ENCODE results near the gene RANBP1. TPM values are rescaled to one million over a fixed set of nuclear protein-coding genes. Genes with fewer than 3 reads are reported as not detected.

RANBP1 gene
- total and polyA plus RNA-seq, 2 of the 13 experiments (the other 11 are each of a cell fraction or from before 2014, with no cell fraction given), result 181 to 492 TPM

GRCh38 chr22:20101638-20102037, 14.3 kb upstream of the RANBP1 start:
- no peak; the same call in 2 of the 3 replicates for ATAC-seq

More at GRCh38 chr22:20101638-20102037, 14.3 kb upstream of the RANBP1 start:
- WGBS (ENCODE audit: low lambda C conversion rate), result 85% methylated on average over 8 of the region's 8 CpGs
- DNase-seq (ENCODE audit: low spot score), result no peak
- Histone ChIP-seq H3K79me2 (ENCODE audit: insufficient read depth, low read length) (peaks cover 18% of the 10 kb centered on the region), H3K9ac (ENCODE audit: insufficient read depth, low read depth, low read length) (no peak overlapping the region), H3K9me3 (ENCODE audit: low read length) (no peaks in the 10 kb centered on the region), H3K27ac (ENCODE audit: extremely low read length, insufficient read depth, low read length) (no peak overlapping the region), H4K20me1 (ENCODE audit: insufficient read depth, low read length) (no peaks in the 10 kb centered on the region), H3K4me3 (replicated peaks in 1 of 3; ENCODE audit: insufficient read depth in 1 of 3, low read depth in 2 of 3, low read length in 3 of 3) (no peak overlapping the region), H3K4me1 (ENCODE audit: insufficient read depth, low read length) (peaks cover 8% of the 10 kb centered on the region; the same call in 1 of the 2 replicates), H2AFZ (ENCODE audit: low read length) (no peak overlapping the region), H3K4me2 (ENCODE audit: low read depth, low read length) (no peak overlapping the region), H3K27me3 (ENCODE audit: control insufficient read depth in 1 of 2, insufficient read depth in 2 of 2, low read length in 2 of 2) (no peaks in the 10 kb centered on the region), H3K36me3 (replicated peaks in 1 of 2; ENCODE audit: control insufficient read depth in 1 of 2, insufficient read depth in 2 of 2, low read length in 2 of 2) (peaks cover 39 to 88% of the 10 kb centered on the region in 2 experiments)
- no TSS peak for BruUV-seq (replicated peaks)
- no peak for TF ChIP-seq E2F1 (CRISPR knock-in tag; IDR thresholded peaks at IDR 0.05)
- no peak for TF ChIP-seq HINFP (CRISPR knock-in tag; IDR thresholded peaks at IDR 0.05; ENCODE audit: low read depth)
- no peak for TF ChIP-seq KMT2B (CRISPR knock-in tag; IDR thresholded peaks at IDR 0.05)
- TF ChIP-seq ADNP (CRISPR knock-in tag; IDR thresholded peaks at IDR 0.05), result no peak
- no peak for TF ChIP-seq IKZF1 (IDR thresholded peaks at IDR 0.05)
- TF ChIP-seq NR1H2 (CRISPR knock-in tag; IDR thresholded peaks at IDR 0.05; ENCODE audit: borderline replicate concordance, low read depth), result no peak
- TF ChIP-seq DBP (CRISPR knock-in tag; IDR thresholded peaks at IDR 0.05; ENCODE audit: not compliant biosample characterization), result no peak
- in situ Hi-C loops (cut with HindIII; ENCODE audit: extremely low pct_ligation_motif_present, low pct_unique_long_range_greater_than_20kb), result no loop called here
- no peak for FAIRE-seq
- CTCF ChIA-PET (ENCODE audit: low intra/inter-chr PET ratio, low total read pairs), result no interaction called here
- intact Hi-C loops (cut with micrococcal nuclease; ENCODE audit: unreplicated experiment), result no loop called here
- POLR2A ChIA-PET, result no interaction called here
